ENCODE results near the gene MNDA.

The MNDA gene

GRCh38 chr1:158830904-158831507 lies at the start of gene MNDA:
Gene MNDA (plus strand): TSS chr1:158831351. CDS start chr1:158842154, 10,803 bp downstream.
- FAIRE-seq: no peak

GRCh38 chr1:158793604-158794003 lies 37.5 kb upstream of the MNDA start:
- FAIRE-seq: no peak

GRCh38 chr1:158794247-158794646 lies 36.9 kb upstream of the MNDA start:
- no peak for FAIRE-seq

- no peak for FAIRE-seq
Measured at GRCh38 chr1:158798531-158798930, 32.6 kb upstream of the MNDA start.

GRCh38 chr1:158799689-158800088 lies 31.5 kb upstream of the MNDA start:
- FAIRE-seq: no peak

- FAIRE-seq: no peak
Measured at GRCh38 chr1:158800526-158800925, 30.6 kb upstream of the MNDA start.

GRCh38 chr1:158801396-158801795 lies 29.8 kb upstream of the MNDA start:
- FAIRE-seq: no peak

GRCh38 chr1:158803678-158804077 lies 27.5 kb upstream of the MNDA start:
- FAIRE-seq: no peak

- FAIRE-seq: no peak
Measured at GRCh38 chr1:158806916-158807536, 24.1 kb upstream of the MNDA start.

GRCh38 chr1:158809256-158809655 lies 21.9 kb upstream of the MNDA start:
- FAIRE-seq: no peak

GRCh38 chr1:158809862-158810261 lies 21.3 kb upstream of the MNDA start:
- no peak for FAIRE-seq

- no peak for FAIRE-seq
Measured at GRCh38 chr1:158810311-158810710, 20.8 kb upstream of the MNDA start.

GRCh38 chr1:158812336-158812735 lies 18.8 kb upstream of the MNDA start:
- no peak for FAIRE-seq

- no peak for FAIRE-seq
Measured at GRCh38 chr1:158813164-158813563, 18.0 kb upstream of the MNDA start.

GRCh38 chr1:158814970-158815369 lies 16.2 kb upstream of the MNDA start:
- no peak for FAIRE-seq

GRCh38 chr1:158818560-158818959 lies 12.6 kb upstream of the MNDA start:
- FAIRE-seq: no peak

- FAIRE-seq: no peak
Measured at GRCh38 chr1:158818975-158819431, 12.1 kb upstream of the MNDA start.

GRCh38 chr1:158819461-158820443 lies 11.4 kb upstream of the MNDA start:
- FAIRE-seq: no peak

- FAIRE-seq: no peak
Measured at GRCh38 chr1:158821723-158822122, 9.4 kb upstream of the MNDA start.

GRCh38 chr1:158830074-158830677 lies 975 bp upstream of the MNDA start:
- no peak for FAIRE-seq

GRCh38 chr1:158833264-158833663 lies 2.1 kb downstream of the MNDA start:
- FAIRE-seq: no peak

- no peak for FAIRE-seq
Measured at GRCh38 chr1:158836038-158836437, 4.9 kb downstream of the MNDA start.

GRCh38 chr1:158838660-158839059 lies 7.5 kb downstream of the MNDA start:
- FAIRE-seq: no peak
